Stimulated activated CD4-positive, alpha-beta T cell treated with anti-CD3 and anti-CD28 coated beads, Interleukin-2, amount 100 ng/mL, for 24 hours (primary cell): ENCODE results near the gene CDC42.
"Not testable (repeated sequence)": the region's sequence is repeated elsewhere in the genome, so short reads cannot be mapped to it uniquely, and the experiment has no call there.

Experiments used
- DNase-seq, 2 donors: peaks; one replicate each; pipeline ENCODE4 v3.0.0-alpha.2; 2020

The CDC42 gene

GRCh38 chr1:22052115-22053016 lies at the start of gene CDC42:
Gene CDC42, plus strand, starts transcription at chr1:22052709. Its CDS starts 25,770 bp downstream, at chr1:22078479.
- DNase-seq = peak; percentile 97 to 98

DNA sequence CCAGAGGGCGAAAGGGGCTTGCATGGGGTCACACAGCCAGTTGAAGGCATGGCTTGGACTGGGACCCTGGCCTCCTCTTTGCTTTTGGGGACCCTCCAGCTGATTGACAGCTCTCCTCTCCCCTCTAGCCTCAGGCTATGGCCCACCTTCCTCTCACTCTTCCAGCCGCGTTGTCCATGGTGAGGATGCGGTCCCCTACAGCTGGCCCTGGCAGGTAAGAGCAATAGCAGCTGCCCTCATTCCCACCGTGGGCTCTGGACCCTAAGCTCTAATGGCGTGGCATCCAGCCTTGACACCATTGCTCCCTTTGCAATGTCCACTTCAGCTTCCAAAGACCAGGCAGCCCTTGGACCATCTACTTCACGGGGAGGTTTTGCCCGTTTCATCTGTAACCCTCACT lies 49.6 kb upstream of the CDC42 start:
- DNase-seq = not testable (repeated sequence)

GRCh38 chr1:22003959-22004358 lies 48.5 kb upstream of the CDC42 start:
- DNase-seq = not testable (repeated sequence)

DNA sequence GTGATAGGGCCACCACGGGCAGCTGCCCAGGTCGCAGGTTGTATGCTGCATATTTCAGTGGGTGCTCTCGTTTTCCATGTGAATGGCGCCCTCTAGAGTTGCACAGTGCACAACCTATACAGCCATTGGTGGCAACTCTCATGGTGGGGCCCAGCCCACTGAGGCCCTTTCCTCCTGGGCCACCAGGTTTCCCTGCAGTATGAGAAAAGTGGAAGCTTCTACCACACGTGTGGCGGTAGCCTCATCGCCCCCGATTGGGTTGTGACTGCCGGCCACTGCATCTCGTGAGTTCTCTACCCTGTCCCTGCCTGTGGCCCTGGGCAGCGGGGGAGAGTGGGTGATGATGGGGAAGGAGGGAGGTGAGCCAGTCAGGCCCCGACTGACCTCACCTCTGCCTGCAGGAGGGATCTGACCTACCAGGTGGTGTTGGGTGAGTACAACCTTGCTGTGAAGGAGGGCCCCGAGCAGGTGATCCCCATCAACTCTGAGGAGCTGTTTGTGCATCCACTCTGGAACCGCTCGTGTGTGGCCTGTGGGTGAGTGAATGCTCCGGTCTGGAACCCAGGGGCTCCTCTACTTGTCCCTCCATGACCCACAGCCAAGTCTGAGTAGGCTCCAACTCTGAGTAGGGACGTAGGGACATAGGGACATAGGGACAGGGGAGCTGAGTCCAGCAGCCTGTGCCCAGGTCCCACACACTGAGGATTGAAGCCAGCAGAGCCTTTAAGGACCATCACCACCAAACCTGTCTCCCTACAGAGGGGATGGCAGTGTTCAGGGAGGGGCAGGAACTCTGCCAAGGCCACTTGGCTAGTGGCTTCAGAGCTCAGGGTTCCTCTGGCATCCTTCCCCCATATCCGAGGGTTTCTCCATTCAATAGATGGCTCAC lies 47.0 kb upstream of the CDC42 start:
- peak; percentile 34 to 47 for DNase-seq

- not testable (repeated sequence) for DNase-seq
These were observed 45.8 kb upstream of the CDC42 start for GRCh38 chr1:22006736-22007135.

GRCh38 chr1:22007262-22007661 lies 45.2 kb upstream of the CDC42 start:
- not testable (repeated sequence) for DNase-seq

- DNase-seq = not testable (repeated sequence)
These were observed 42.9 kb upstream of the CDC42 start for GRCh38 chr1:22009566-22009965.

DNA sequence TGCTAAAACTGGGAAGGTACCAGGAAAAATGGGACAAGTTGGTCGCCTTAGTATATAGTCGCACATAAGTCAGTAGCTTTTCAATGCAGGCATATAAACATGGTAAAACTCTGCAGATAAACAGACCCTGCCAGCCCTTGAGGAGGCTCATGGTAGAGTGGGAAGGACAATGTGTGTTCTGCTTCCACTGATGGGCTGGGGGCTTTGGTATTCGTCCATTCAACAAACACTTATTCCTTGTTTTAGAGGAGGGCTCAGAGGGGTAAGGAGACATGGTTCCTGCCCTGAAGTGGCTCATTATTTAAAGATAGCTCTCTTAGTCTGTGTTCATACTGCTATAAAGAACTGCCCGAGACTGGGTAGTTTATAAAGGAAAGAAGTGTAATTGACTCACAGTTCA lies 39.8 kb upstream of the CDC42 start:
- DNase-seq = not testable (repeated sequence)

- not testable (repeated sequence) for DNase-seq
These were observed 37.8 kb upstream of the CDC42 start for GRCh38 chr1:22014575-22015206.

DNA sequence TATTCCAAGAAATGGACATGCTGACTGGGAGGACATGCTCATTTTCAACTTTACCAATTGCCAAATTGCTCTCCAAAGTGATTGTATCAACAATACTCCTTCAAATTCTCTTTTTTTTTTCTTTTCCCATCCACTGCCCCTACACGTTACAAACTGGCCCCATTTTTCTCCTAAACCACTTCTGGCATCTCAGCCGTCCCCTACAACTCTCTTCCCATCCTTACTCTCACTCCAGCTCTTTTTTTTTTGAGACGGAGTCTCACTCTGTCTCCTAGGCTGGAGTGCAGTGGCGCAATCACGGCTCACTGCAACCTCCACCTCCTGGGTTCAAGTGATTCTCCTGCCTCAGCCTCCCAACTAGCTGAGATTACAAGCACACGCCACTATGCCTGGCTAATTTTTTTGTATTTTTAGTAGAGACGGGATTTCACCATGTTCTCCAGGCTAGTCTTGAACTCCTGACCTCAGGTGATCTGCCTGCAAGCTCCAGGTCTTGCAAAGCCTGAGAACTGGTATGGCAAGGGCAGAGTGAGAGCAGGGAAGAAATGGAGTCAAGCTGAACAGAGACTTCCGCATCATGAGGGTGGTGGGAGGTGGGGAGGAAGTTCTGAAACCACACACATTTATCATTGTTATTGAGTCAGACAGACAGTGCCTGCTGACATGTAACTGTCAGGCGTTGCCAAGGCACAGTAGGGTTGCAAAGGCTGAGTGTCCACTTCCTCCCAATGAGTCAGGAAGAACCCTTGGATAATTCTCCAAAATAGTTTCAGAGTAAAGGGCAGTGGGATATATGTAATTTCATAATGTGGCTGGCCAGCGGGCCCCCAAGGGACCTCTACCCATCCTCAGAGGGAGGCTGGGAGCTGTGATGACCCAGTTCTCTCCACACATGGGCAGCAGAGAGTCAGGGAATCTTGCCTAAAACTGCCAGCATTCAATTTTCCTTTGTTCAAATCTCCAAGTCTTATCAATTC lies 33.6 kb upstream of the CDC42 start:
- DNase-seq = peak; percentile 57 to 75

GRCh38 chr1:22021061-22021460 lies 31.4 kb upstream of the CDC42 start:
- no peak for DNase-seq

DNA sequence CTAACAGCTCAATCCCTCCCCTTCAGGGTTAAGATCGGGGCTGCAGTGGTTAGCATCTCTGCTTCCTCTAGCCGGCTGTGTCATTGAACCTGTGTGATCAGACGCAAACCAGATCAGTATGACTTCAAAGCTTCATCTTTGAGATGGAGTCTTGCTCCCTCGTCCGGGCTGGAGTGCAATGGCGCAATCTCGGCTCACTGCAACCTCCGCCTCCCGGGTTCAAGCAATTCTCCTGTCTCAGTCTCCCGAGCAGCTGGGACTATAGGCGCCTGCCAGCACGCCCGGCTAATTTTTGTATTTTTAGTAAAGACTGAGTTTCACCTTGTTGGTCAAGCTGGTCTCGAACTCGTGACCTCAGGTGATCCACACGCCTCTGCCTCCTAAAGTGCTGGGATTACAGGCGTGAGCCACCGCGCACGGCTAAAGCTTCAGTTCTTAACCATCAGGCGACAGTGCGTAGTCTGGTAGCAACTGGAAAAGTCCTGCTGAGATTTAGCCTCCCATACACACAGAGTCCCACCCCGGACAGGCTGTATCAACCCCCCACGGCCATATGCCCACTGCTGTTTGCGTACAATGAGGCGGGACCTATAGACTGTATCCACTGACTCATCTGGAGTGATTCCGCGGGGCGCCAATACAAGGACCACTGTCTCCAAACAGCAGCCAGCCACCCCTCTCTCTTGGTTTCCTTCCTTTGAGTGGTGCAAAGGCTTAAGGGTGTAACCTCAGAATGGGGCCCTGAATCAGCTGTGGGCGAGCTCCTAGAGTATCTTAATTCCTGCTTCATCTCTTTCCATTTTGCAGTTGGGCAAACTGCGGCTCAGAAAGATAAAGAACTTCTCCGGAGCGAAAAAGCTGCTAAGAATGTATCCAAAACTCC lies 27.8 kb upstream of the CDC42 start:
- peak; percentile 66 to 75 for DNase-seq

DNA sequence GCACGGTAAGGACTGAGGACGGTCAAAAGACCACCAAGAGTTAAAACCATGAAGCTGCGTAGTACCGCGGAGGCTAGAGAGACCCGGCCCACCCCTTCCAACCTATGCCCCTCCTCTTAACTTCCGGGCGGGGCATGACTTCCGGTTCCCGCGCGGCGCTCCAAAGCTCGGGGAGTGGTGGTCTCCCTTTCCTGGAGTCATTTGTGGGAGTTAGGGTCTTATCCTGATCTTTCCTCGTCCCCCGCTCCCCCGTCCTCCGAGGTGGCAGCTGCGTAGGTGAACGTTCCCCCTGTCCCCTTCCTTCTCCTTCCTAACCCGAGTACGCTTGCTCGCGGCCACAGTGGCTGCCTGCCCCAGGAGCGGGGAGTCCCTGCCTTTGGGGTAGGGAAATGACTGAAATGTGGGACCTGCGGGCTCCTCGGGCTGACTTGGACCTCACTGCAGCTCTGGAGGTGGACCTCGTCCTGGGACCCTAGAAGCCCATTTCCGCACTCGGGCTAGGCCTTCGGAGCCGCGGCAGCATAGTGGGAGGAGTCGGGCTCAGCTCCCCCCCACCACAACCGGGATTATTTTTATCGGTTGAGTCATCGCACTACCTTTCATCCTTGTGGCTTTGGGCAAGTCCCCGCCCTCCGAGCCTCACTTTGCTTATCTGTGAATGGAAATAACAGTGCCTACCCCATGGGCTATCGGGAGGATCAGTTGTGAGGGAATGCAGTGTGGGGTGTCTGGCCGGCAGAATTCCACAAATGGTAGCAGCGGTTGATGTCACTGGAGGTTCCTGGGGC lies 26.9 kb upstream of the CDC42 start:
- peak; percentile 86 to 91 for DNase-seq

DNA sequence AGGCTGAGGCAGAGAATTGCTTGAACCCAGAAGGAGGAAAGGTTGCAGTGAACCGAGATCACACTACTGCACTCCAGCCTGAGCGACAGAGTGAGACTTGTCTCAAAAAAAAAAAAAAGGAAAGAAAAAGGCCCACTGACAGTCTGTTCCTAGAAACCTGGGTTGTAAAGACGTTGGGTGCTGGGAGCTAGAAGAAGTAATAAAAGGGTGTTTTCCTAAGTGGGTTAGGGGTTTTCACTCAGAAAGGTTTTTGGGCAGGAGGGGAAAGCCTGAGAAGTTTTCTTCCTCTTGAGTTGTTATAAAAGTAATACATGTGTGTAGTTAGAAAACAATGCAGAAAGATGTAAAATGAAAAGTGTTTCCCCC lies 25.6 kb upstream of the CDC42 start:
- no peak for DNase-seq

GRCh38 chr1:22030057-22030456 lies 22.5 kb upstream of the CDC42 start:
- DNase-seq = no peak

GRCh38 chr1:22030473-22030872 lies 22.0 kb upstream of the CDC42 start:
- DNase-seq = no peak

DNA sequence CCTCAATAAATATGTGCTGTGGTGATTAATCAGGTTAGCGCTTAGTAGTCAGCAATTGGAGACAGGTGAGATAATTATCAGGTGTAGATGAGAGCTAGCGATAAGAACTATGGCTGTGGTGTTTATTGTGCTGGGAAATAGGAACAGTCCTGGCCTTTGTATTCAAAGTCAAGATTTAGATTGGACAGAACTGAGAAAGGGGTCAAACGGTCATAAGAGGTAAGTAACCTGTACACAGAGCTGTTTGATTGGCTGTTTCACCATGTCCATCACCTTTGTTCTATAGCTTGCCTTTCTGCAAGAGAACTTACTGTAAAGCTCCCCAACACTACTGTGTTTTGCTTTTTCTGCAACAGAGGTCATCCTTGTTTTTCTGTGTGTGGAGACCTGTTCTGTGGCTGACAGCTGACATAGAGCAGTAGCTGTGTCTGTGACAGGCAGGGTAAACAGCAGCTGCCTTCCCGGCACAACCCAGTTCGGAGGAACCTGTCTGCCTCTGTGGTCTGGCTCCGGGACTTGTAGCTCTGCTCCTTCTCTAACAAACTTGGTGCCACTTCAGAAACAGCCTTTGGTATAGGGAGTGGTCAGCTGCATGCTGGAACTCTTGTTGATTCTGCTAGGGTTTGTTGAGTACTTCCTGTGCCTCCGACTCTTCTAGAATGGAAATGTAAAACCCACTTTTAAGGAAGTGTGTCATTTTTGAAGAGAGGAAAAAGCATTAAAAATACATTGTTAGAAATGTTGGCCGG lies 21.1 kb upstream of the CDC42 start:
- DNase-seq = peak; percentile 35 to 39

GRCh38 chr1:22034834-22035233 lies 17.7 kb upstream of the CDC42 start:
- not testable (repeated sequence) for DNase-seq

DNA sequence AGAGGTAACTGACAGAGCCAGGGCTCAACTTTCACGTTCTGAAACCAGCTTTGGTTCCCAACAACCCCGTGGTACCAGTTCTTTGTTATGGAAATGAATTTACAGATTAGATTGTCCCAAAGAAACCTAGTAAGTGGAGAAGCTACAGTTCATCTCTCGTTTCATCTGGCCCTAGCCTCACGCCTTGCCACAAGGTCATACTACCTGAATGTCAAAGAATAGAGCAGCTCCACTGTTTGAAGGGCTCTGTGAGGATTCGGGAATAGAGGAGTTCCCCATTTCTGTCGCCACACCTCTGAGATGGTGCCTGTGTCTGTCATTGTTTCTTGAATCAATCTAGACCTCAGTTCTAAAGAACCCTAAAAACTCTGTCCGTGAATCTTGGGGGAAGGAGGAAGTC lies 15.0 kb upstream of the CDC42 start:
- DNase-seq = no peak
